CD8-positive, alpha-beta memory T cell (primary cell): ENCODE results near the gene COL4A1. TPM values are rescaled to one million over a fixed set of nuclear protein-coding genes. Genes with fewer than 3 reads are reported as not detected.

Experiments
- CTCF ChIA-PET: fragments of 350-600 bp; sonication (Branson Sonifier 250); formaldehyde crosslinking; loops from one replicate; lab custom pipeline; 2021; ENCODE audit warnings: antibody characterized with exemption; lab: Charles Lee
- POLR2A ChIA-PET: fragments of 350-600 bp; sonication (Branson Sonifier 250); formaldehyde crosslinking; loops from one replicate; lab custom pipeline; 2021; ENCODE audit warnings: antibody characterized with exemption; lab: Charles Lee
- DNase-seq, 5 donors: peaks; one replicate each; pipeline versions ENCODE4 v3.0.0 to v3.0.0-alpha.2; 2020 to 2022; ENCODE audit warnings: mixed read lengths in 1 of 5
- H3K27ac ChIP-seq: one replicate; pipeline ENCODE4 v1.7.0; 2013; ENCODE audit warnings: low read depth, mild to moderate bottlenecking, low read length, moderate library complexity
- H3K27me3 ChIP-seq: 2 replicates; pipeline ENCODE4 v1.7.0; 2013; ENCODE audit warnings: low read length, mild to moderate bottlenecking; ENCODE audit not compliant: insufficient read depth, poor library complexity, severe bottlenecking
- H3K36me3 ChIP-seq: 2 replicates; pipeline ENCODE4 v1.7.0; 2013; ENCODE audit warnings: mild to moderate bottlenecking, low read length, moderate library complexity; ENCODE audit not compliant: insufficient read depth
- H3K4me1 ChIP-seq: 2 replicates; pipeline ENCODE4 v1.7.0; 2013; ENCODE audit warnings: mild to moderate bottlenecking, low read length, moderate library complexity; ENCODE audit not compliant: insufficient read depth
- H3K4me3 ChIP-seq: 2 replicates; pipeline ENCODE4 v1.7.0; 2013; ENCODE audit warnings: mild to moderate bottlenecking, low read length
- H3K9me3 ChIP-seq: 2 replicates; pipeline ENCODE4 v1.7.0; 2013; ENCODE audit warnings: mild to moderate bottlenecking, low read length
- H3K27ac Mint-ChIP-seq, 8 donors: one replicate each; pipeline ENCODE4 v1.8.0; 2020 to 2021; ENCODE audit warnings: mixed read lengths in 8 of 8, mild to moderate bottlenecking in 6 of 8, inconsistent platforms in 3 of 8, moderate library complexity in 3 of 8
- H3K27me3 Mint-ChIP-seq, 2 donors: one replicate each; pipeline ENCODE4 v1.8.0; 2020 to 2021; ENCODE audit warnings: mixed read lengths in 2 of 2, mild to moderate bottlenecking in 1 of 2, moderate library complexity in 1 of 2
- H3K36me3 Mint-ChIP-seq, 3 donors: one replicate each; pipeline ENCODE4 v1.8.0; 2020 to 2021; ENCODE audit warnings: mixed read lengths in 3 of 3, inconsistent platforms in 1 of 3, mild to moderate bottlenecking in 1 of 3
- H3K4me1 Mint-ChIP-seq, 3 donors: one replicate each; pipeline ENCODE4 v1.8.0; 2020 to 2021; ENCODE audit warnings: mixed read lengths in 3 of 3, inconsistent platforms in 1 of 3, mild to moderate bottlenecking in 1 of 3
- H3K4me3 Mint-ChIP-seq, 7 donors: one replicate each; pipeline ENCODE4 v1.8.0; 2020 to 2021; ENCODE audit warnings: mixed read lengths in 7 of 7, mild to moderate bottlenecking in 6 of 7, moderate library complexity in 4 of 7, inconsistent platforms in 2 of 7
- H3K9me3 Mint-ChIP-seq, 5 donors: one replicate each; pipeline ENCODE4 v1.8.0; 2020 to 2022; ENCODE audit warnings: mixed read lengths in 5 of 5, mild to moderate bottlenecking in 3 of 5, moderate library complexity in 2 of 5, inconsistent platforms in 1 of 5
- polyA plus RNA-seq: library from polyadenylated mRNA; unstranded; fragments of 300-500 nt; fragmentation: Illumina TruSeq; gene quantifications from one replicate; pipeline ENCODE4 v1.2.3, GENCODE V29; 2021
- total RNA-seq, 2 experiments: library from RNA; stranded (reverse); gene quantifications; one replicate each; pipeline ENCODE4 v1.2.3, GENCODE V29; 2021

COL4A1 gene
- total and polyA plus RNA-seq, 3 experiments from 2014 or later, result not detected

DNA sequence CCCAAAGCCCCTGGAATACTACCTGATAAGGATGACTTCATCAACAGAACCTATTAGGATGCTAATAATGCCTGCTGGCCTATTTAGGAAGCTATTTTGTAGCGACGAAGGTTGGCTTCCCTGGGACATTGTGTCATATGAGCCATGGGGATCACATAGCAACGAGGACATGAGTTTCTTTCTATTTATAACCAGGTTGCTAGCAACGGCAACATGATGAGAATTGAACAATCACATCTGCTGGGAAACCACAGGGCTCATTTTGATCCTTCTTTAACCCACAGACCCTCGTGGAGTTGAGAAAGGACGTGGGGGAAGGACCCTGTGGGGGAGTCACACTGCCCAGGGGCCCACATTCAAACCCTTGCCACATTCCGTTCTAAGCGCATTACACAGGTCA is 172.2 kb downstream of the COL4A1 start:
- no peak overlapping the region for H3K4me3 ChIP-seq
- DNase-seq, result no peak
- ChIA-PET POLR2A (no interaction called here), CTCF (no interaction called here)
- no peak overlapping the region for H3K27ac Mint-ChIP-seq
- no peak overlapping the region for H3K4me3 Mint-ChIP-seq
- H3K4me1 ChIP-seq, result peaks cover 6% of the 10 kb centered on the region
- no peaks in the 10 kb centered on the region for H3K27me3 ChIP-seq
- H3K36me3 Mint-ChIP-seq, result no peaks in the 10 kb centered on the region
- no peak overlapping the region for H3K27ac ChIP-seq
- no peaks in the 10 kb centered on the region for H3K36me3 ChIP-seq
- peaks cover 8 to 18% (median 11%) of the 10 kb centered on the region in 3 donors for H3K4me1 Mint-ChIP-seq
- no peaks in the 10 kb centered on the region for H3K9me3 Mint-ChIP-seq
- no peaks in the 10 kb centered on the region for H3K9me3 ChIP-seq
- peaks cover 17 to 38% of the 10 kb centered on the region in 2 donors for H3K27me3 Mint-ChIP-seq

DNA sequence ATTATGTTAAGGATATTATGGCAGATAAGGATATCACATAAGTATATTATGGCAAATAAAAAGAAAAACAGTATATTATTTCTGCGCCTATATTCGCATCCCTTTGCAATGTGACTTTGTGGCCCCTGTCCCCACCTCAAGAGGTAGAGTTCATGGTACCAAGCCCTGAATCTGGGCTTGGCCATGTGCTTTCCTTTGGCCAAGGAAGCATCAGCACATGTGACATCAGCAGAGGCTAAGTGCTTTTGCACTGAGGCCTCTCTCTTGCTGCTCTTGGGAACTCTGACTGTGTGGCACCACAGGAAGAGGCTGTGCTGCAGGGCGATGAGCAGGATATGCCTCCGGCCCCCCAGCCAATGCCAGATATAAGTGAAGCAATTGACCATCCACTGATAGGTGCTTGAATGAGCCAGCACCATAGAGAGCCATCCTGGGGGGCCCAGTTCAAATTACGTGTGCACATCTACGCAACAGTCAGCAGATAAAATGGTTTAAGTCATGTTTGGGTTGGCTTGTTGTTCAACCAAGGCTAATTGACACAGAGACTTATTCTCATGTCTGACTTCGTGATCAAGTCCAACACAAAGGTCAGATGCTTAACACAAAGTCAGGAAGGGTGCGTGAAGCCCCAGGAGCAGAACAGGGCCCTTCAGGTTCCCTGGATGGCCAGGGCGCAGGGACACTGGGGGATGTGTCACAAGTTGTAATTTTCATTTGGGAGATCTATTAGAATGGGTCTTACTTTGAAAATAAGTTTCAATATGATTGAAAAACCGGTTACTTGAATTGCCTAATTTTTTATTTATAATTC is 173.3 kb downstream of the COL4A1 start:
- H3K27ac Mint-ChIP-seq, result no peak overlapping the region
- peaks cover 17 to 26% of the 10 kb centered on the region in 2 donors for H3K27me3 Mint-ChIP-seq
- no peaks in the 10 kb centered on the region for H3K9me3 ChIP-seq
- CTCF ChIA-PET, result no interaction called here
- no peak overlapping the region for H3K4me3 Mint-ChIP-seq
- no peak overlapping the region for H3K27ac ChIP-seq
- POLR2A ChIA-PET, result no interaction called here
- no peaks in the 10 kb centered on the region for H3K9me3 Mint-ChIP-seq
- no peaks in the 10 kb centered on the region for H3K36me3 ChIP-seq
- DNase-seq, result no peak
- peaks cover 8 to 11% (median 9%) of the 10 kb centered on the region in 3 donors for H3K4me1 Mint-ChIP-seq
- peaks cover 6% of the 10 kb centered on the region for H3K4me1 ChIP-seq
- no peaks in the 10 kb centered on the region for H3K27me3 ChIP-seq
- H3K4me3 ChIP-seq, result no peak overlapping the region
- no peaks in the 10 kb centered on the region for H3K36me3 Mint-ChIP-seq

DNA sequence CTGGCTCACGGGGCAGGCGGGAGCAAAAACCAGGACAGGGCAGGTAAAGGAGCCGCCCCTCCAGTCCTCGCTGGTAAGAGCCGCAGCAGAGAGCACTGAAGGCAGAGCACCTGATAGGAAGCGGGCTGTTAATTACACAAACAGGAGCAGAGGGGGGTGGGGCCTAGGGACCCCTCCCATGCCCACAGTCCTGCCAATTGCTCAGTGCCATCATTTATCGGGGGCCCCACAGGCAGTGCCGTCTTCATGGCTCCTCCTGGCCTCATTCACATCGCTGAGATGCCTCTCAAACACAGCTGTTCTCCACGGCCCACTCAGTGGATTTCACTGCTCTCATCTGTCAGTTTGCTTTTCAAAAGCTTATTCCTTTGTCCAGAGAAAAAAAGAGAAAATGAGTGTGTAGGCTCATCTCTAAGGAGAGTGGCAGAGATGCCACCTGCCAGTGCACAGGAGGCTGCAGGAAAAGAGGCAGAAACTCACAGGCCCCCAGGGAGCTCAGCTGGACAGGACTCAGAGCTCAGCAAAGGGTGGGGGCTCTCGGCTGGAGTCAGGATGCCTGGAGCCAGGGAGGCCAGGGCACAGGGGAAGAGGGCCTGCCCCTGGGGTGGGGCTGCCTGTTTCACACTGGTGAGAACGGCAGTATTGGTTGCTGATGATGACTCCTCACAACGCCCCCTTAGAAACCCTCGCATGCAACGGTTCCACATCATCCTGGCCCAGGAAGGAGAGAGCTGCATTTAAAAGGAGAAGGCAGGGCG is 174.6 kb downstream of the COL4A1 start:
- no peak for DNase-seq

DNA sequence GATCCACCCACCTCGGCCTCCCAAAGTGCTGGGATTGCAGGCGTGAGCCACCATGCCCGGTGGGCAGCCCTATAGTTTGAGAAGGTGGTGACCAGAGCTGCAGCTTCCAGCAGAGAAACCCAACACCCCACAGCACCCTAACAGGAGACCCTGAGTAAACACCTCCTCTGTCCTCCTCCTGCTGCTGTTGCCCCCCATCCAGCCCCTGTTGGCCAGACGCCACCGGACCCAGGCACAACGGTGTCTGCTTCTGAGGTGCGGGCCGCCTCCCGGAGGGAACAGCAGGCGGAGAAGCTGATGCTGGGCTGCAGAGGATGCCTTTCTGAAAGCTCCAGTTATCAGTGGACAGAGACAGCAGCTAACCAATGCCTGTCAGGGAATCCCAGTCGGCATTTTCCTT is 175.5 kb downstream of the COL4A1 start:
- no peaks in the 10 kb centered on the region for H3K4me1 ChIP-seq
- H3K36me3 ChIP-seq, result no peaks in the 10 kb centered on the region
- Mint-ChIP-seq H3K36me3 (no peaks in the 10 kb centered on the region), H3K4me3 (no peak overlapping the region), H3K9me3 (no peaks in the 10 kb centered on the region), H3K27ac (no peak overlapping the region), H3K27me3 (peaks cover 13 to 19% of the 10 kb centered on the region in 2 donors), H3K4me1 (no peaks in the 10 kb centered on the region)
- H3K27me3 ChIP-seq, result no peaks in the 10 kb centered on the region
- no peak for DNase-seq
- CTCF ChIA-PET, result no interaction called here
- no peak overlapping the region for H3K4me3 ChIP-seq
- no peaks in the 10 kb centered on the region for H3K9me3 ChIP-seq
- H3K27ac ChIP-seq, result no peak overlapping the region
- POLR2A ChIA-PET, result no interaction called here

More for the DNA sequence above, 174.6 kb downstream of the COL4A1 start:
- no peaks in the 10 kb centered on the region for H3K9me3 Mint-ChIP-seq
- peaks cover 18 to 24% of the 10 kb centered on the region in 2 donors for H3K27me3 Mint-ChIP-seq
- no peak overlapping the region for H3K27ac Mint-ChIP-seq
- H3K36me3 ChIP-seq, result no peaks in the 10 kb centered on the region
- ChIA-PET CTCF (no interaction called here), POLR2A (no interaction called here)
- H3K4me3 ChIP-seq, result no peak overlapping the region
- no peaks in the 10 kb centered on the region for H3K9me3 ChIP-seq
- H3K27ac ChIP-seq, result no peak overlapping the region
- H3K4me1 ChIP-seq, result peaks cover 2% of the 10 kb centered on the region
- no peaks in the 10 kb centered on the region for H3K36me3 Mint-ChIP-seq
- H3K4me3 Mint-ChIP-seq, result no peak overlapping the region
- no peaks in the 10 kb centered on the region for H3K27me3 ChIP-seq
- peaks cover 2 to 3% (median 3%) of the 10 kb centered on the region in 3 donors for H3K4me1 Mint-ChIP-seq

DNA sequence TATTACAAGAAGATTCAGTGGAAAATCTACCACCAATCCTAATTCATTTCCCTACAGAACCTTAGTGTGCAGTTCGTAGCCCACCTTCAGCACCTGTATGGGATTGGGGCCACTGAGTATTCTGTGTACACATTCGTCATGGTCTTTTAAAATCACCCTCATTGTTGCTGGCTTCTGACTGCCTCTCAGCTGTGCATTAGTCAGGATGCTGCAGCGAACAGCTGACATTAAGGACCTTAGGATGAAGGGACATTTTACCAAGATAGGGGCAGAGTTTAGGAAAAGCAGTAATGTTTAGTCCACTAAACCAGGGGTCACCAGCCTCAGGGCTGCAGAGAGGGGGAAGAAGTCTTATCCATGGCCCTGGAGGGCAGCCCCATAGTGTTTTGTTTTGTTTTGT is 176.5 kb downstream of the COL4A1 start:
- H3K27ac ChIP-seq, result no peak overlapping the region
- H3K27me3 ChIP-seq, result no peaks in the 10 kb centered on the region
- no peaks in the 10 kb centered on the region for H3K36me3 Mint-ChIP-seq
- H3K4me3 ChIP-seq, result no peak overlapping the region
- no peak for DNase-seq
- no peaks in the 10 kb centered on the region for H3K4me1 ChIP-seq
- H3K4me3 Mint-ChIP-seq, result no peak overlapping the region
- H3K36me3 ChIP-seq, result no peaks in the 10 kb centered on the region
- no peak overlapping the region for H3K27ac Mint-ChIP-seq
- no peaks in the 10 kb centered on the region for H3K4me1 Mint-ChIP-seq
- ChIA-PET CTCF (no interaction called here), POLR2A (no interaction called here)
- no peaks in the 10 kb centered on the region for H3K9me3 ChIP-seq
- peaks cover 9 to 19% of the 10 kb centered on the region in 2 donors for H3K27me3 Mint-ChIP-seq
- no peaks in the 10 kb centered on the region for H3K9me3 Mint-ChIP-seq

DNA sequence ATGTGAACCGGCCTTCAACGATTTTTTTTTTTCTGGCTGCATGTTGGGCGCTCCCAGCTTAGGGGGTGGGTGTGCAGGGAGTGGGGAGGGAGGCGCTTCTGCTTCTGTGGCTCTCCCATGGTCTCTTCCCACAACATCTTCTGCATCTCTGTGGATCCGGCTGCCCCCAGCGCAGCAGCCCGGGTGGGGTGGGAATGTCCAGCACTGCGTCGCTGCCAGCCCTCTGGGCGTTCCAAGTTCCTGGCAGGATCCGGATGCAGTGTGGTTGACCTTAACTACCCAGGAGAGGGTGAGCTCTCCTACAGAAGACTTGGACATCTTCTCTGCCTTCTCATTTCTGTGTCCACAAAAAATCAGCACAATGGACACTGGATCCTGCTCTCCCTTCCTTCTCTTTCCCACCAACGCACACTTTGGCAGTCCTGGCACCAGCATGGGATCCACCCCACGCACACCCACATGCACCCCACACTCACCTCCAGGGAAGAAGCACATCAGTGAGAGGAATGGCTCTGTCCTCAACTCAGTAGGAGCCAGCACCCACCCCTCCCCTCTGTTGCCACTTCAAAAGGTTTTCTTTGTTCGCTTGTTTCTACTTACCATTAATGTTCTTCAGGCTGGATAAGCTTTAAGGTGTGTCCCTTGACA is 177.3 kb downstream of the COL4A1 start:
- Histone ChIP-seq H3K36me3 (no peaks in the 10 kb centered on the region), H3K4me1 (no peaks in the 10 kb centered on the region), H3K27ac (no peak overlapping the region), H3K4me3 (no peak overlapping the region), H3K9me3 (no peaks in the 10 kb centered on the region), H3K27me3 (no peaks in the 10 kb centered on the region)
- Mint-ChIP-seq H3K36me3 (no peaks in the 10 kb centered on the region), H3K27ac (no peak overlapping the region), H3K27me3 (peaks cover 11 to 13% of the 10 kb centered on the region in 2 donors), H3K4me1 (no peaks in the 10 kb centered on the region), H3K9me3 (no peaks in the 10 kb centered on the region), H3K4me3 (no peak overlapping the region)
- ChIA-PET CTCF (no interaction called here), POLR2A (no interaction called here)
- DNase-seq, result no peak

DNA sequence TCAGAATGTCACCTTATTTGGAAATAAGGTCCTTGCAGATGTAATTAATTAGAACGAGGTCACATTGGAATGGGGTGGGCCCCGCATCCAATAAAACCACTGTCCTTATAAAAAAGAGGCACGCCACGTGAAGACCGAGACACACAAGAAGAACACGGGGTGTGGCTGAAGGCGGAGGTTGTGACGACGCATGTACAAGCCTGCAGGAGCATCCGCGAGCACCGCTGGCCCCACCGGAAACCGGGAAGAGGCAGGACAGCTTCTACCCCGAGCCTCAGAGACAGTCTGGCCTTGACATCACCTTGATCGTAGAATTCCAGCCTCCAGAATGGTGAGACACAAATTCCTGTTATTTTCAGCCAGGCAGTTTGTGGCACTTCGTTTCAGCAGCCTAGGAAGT is 177.9 kb downstream of the COL4A1 start:
- Histone ChIP-seq H3K27ac (no peak overlapping the region), H3K4me1 (no peaks in the 10 kb centered on the region), H3K36me3 (no peaks in the 10 kb centered on the region), H3K27me3 (no peaks in the 10 kb centered on the region), H3K9me3 (no peaks in the 10 kb centered on the region), H3K4me3 (no peak overlapping the region)
- ChIA-PET CTCF (no interaction called here), POLR2A (no interaction called here)
- Mint-ChIP-seq H3K27ac (no peak overlapping the region), H3K9me3 (no peaks in the 10 kb centered on the region), H3K36me3 (no peaks in the 10 kb centered on the region), H3K4me3 (no peak overlapping the region), H3K27me3 (peaks cover 13% of the 10 kb centered on the region in 2 donors), H3K4me1 (no peaks in the 10 kb centered on the region)
- no peak for DNase-seq

DNA sequence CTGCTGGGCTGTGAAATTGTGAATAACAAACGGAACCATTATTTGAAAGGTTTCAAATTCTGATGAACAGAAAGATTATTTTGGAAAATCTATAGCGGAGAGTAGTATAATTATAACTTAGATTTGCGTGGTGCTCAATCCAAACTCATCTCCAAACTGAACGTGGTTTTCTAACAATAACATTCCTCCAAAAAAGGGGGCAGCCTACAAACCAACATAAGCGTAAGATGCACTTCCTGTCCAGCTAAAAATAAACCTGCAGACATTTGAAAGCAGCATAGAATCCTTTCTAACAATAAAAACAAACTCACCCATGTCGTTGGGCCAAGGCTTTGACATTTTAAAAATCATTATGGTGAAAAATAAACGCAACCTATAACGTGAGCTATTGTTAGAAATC is 178.4 kb downstream of the COL4A1 start:
- ChIA-PET CTCF (no interaction called here), POLR2A (no interaction called here)
- no peak for DNase-seq
- Histone ChIP-seq H3K27ac (no peak overlapping the region), H3K4me1 (no peaks in the 10 kb centered on the region), H3K27me3 (no peaks in the 10 kb centered on the region), H3K4me3 (no peak overlapping the region), H3K36me3 (no peaks in the 10 kb centered on the region), H3K9me3 (no peaks in the 10 kb centered on the region)
- no peaks in the 10 kb centered on the region for H3K36me3 Mint-ChIP-seq
- no peaks in the 10 kb centered on the region for H3K4me1 Mint-ChIP-seq
- H3K9me3 Mint-ChIP-seq, result no peaks in the 10 kb centered on the region
- H3K4me3 Mint-ChIP-seq, result no peak overlapping the region
- H3K27me3 Mint-ChIP-seq, result peaks cover 13% of the 10 kb centered on the region in 2 donors
- H3K27ac Mint-ChIP-seq, result no peak overlapping the region
